Adrenal gland (tissue), 5 donors: ENCODE results near the gene CUTA.

Experiments used
- POLR2A ChIP-seq, 2 donors: fragments of 450-650 bp; IDR thresholded peaks; one replicate each; pipeline ENCODE4 v1.6.1; 2017; ENCODE audit warnings: antibody characterized with exemption in 2 of 2, mild to moderate bottlenecking in 2 of 2, moderate library complexity in 1 of 2
- TF ChIP-seq, protein P1 (sequence below), 6 experiments: fragments of 450-650 bp in 4 of 6; fragments of 200-600 bp in 2 of 6; sonication (generic) in 1 of 6; IDR thresholded peaks; 1 replicate in 5 of 6; 2 replicates in 1 of 6; pipeline versions ENCODE4 v1.5.1 to v1.8.0; 2016 to 2021; ENCODE audit warnings: antibody characterized with exemption in 6 of 6, mild to moderate bottlenecking in 2 of 6, moderate library complexity in 1 of 6
- donor health status: DM: no; HTN: no; CAD: no.

GRCh38 chr6:33426590-33427511 lies 8.9 kb upstream of the CUTA start:
- TF ChIP-seq, protein P1, sequence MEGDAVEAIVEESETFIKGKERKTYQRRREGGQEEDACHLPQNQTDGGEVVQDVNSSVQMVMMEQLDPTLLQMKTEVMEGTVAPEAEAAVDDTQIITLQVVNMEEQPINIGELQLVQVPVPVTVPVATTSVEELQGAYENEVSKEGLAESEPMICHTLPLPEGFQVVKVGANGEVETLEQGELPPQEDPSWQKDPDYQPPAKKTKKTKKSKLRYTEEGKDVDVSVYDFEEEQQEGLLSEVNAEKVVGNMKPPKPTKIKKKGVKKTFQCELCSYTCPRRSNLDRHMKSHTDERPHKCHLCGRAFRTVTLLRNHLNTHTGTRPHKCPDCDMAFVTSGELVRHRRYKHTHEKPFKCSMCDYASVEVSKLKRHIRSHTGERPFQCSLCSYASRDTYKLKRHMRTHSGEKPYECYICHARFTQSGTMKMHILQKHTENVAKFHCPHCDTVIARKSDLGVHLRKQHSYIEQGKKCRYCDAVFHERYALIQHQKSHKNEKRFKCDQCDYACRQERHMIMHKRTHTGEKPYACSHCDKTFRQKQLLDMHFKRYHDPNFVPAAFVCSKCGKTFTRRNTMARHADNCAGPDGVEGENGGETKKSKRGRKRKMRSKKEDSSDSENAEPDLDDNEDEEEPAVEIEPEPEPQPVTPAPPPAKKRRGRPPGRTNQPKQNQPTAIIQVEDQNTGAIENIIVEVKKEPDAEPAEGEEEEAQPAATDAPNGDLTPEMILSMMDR (IDR thresholded peaks at IDR 0.05), result no peak
- TF ChIP-seq POLR2A (IDR thresholded peaks at IDR 0.05), result no peak
